ENCODE measurements around the gene CCDC184.
"Not testable (repeated sequence)": the region's sequence is repeated elsewhere in the genome, so short reads cannot be mapped to it uniquely, and the experiment has no call there.

The CCDC184 gene

DNA sequence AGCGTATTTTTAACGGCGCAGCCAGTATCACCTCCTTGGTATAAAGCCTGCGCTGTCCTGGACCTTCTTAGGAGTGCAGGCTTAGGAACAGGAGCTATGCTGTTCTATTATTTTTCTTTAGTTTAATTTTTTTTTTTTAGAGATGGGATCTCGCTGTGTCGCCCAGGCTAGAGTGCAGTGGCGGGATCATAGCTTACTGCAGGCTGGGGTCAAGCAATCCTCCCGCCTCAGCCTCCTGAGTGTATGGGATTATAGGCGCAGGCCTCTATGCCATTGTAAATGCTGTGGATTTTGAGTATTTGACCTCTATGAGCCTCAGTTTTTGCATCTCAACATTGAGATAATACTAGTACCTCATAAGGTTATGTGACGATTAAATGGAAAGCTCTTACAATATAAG lies 15.5 kb downstream of the CCDC184 start:
- Histone ChIP-seq H3K9me3 (peaks cover 3% of the 10 kb centered on the region), H3K4me3 (ENCODE audit: low read depth in 1 of 2, low read length in 1 of 2) (peak overlapping the region; percentile 75 to 78), H3K4me1 (ENCODE audit: control insufficient read depth in 1 of 2, insufficient read depth in 1 of 2, low read depth in 1 of 2, low read length in 1 of 2) (peaks cover 30% of the 10 kb centered on the region in 2 experiments), H3K27me3 (peaks cover 26% of the 10 kb centered on the region), H3K36me3 (no peaks in the 10 kb centered on the region), H3K27ac (peak overlapping the region; percentile 87)
- TF ChIP-seq CTCF (IDR thresholded peaks at IDR 0.05): no peak

DNA sequence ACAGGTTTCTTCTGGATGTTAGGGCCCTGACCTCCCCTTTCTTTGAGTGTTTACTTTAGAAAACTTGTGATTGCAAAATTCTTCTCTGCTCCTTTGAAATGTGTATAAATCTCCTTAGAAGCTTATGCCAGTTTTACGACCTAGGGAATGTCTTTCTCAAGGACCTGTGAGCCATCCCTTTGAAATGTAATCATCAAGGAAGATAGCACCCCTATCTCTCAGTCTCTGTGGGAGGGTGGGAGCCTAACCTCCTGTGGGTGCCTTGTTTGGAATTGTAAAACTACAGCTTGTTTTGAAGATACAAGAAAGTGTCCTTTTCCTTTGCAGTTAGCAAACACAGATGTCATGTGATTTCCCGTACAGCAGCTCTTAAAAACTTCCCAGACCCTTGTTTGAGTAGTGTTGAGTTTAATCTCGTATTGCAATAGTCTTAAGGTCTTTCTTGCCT lies 16.4 kb downstream of the CCDC184 start:
- no peak for TF ChIP-seq CTCF (IDR thresholded peaks at IDR 0.05)
- Histone ChIP-seq H3K9me3 (peaks cover 3% of the 10 kb centered on the region), H3K36me3 (no peaks in the 10 kb centered on the region), H3K4me1 (ENCODE audit: control insufficient read depth in 1 of 2, insufficient read depth in 1 of 2, low read depth in 1 of 2, low read length in 1 of 2) (peaks cover 30% of the 10 kb centered on the region in 2 experiments), H3K4me3 (ENCODE audit: low read depth in 1 of 2, low read length in 1 of 2) (no peak overlapping the region), H3K27me3 (peaks cover 18% of the 10 kb centered on the region), H3K27ac (no peak overlapping the region)

GRCh38 chr12:48201091-48201490 lies 17.6 kb downstream of the CCDC184 start:
- H3K36me3 ChIP-seq: no peaks in the 10 kb centered on the region
- no peak overlapping the region for H3K27ac ChIP-seq
- H3K9me3 ChIP-seq: peaks cover 3% of the 10 kb centered on the region
- H3K27me3 ChIP-seq: peaks cover 5% of the 10 kb centered on the region
- H3K4me1 ChIP-seq (ENCODE audit: control insufficient read depth in 1 of 2, insufficient read depth in 1 of 2, low read depth in 1 of 2, low read length in 1 of 2): peaks cover 30% of the 10 kb centered on the region in 2 experiments
- TF ChIP-seq CTCF (IDR thresholded peaks at IDR 0.05): no peak
- H3K4me3 ChIP-seq (ENCODE audit: low read depth in 1 of 2, low read length in 1 of 2): no peak overlapping the region

DNA sequence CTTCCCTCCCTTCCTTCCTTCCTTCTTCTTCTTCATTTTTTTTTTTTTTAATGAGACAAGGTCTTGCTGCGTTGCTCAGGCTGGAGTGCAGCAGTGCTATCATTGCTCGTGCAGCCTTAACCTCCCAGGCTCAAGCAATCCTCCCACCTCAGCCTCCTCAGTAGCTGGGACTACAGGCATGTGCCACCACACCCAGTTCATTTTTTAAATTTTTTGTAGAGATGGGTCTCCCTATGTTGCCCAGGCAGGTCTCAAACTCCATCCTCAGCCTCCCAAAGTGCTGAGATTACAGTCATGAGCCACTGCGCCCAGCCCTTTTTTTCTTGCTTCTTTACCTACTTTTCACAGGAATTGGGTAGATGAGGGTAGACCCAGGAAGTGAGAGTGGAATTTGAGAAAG lies 18.1 kb downstream of the CCDC184 start:
- Histone ChIP-seq H3K27me3 (peaks cover 3% of the 10 kb centered on the region), H3K9me3 (peaks cover 7% of the 10 kb centered on the region), H3K4me3 (ENCODE audit: low read depth in 1 of 2, low read length in 1 of 2) (no peak overlapping the region), H3K36me3 (no peaks in the 10 kb centered on the region), H3K4me1 (ENCODE audit: control insufficient read depth in 1 of 2, insufficient read depth in 1 of 2, low read depth in 1 of 2, low read length in 1 of 2) (peaks cover 30% of the 10 kb centered on the region in 2 experiments), H3K27ac (no peak overlapping the region)
- TF ChIP-seq CTCF (IDR thresholded peaks at IDR 0.05): no peak

GRCh38 chr12:48202766-48203165 lies 19.3 kb downstream of the CCDC184 start:
- no peak for TF ChIP-seq CTCF (IDR thresholded peaks at IDR 0.05)
- Histone ChIP-seq H3K36me3 (no peaks in the 10 kb centered on the region), H3K27me3 (no peaks in the 10 kb centered on the region)

GRCh38 chr12:48203192-48203591 lies 19.7 kb downstream of the CCDC184 start, which contains the start of gene OR10AD1:
TSS of gene OR10AD1 (minus strand) at chr12:48203292. CDS start at chr12:48203292, 0 bp downstream.
- no peak for TF ChIP-seq CTCF (IDR thresholded peaks at IDR 0.05)
- no peak within 1 kb of the TSS for H3K27ac ChIP-seq
- peaks cover 9% of the 10 kb centered on the region for H3K9me3 ChIP-seq
- no peaks in the 10 kb centered on the region for H3K27me3 ChIP-seq
- no peak within 1 kb of the TSS for H3K4me3 ChIP-seq (ENCODE audit: low read depth in 1 of 2, low read length in 1 of 2)
- peaks cover 18 to 20% of the 10 kb centered on the region in 2 experiments for H3K4me1 ChIP-seq (ENCODE audit: control insufficient read depth in 1 of 2, insufficient read depth in 1 of 2, low read depth in 1 of 2, low read length in 1 of 2)
- no peaks in the 10 kb centered on the region for H3K36me3 ChIP-seq

More at GRCh38 chr12:48202766-48203165, 19.3 kb downstream of the CCDC184 start:
- Histone ChIP-seq H3K27ac (no peak overlapping the region), H3K9me3 (peaks cover 9% of the 10 kb centered on the region), H3K4me1 (ENCODE audit: control insufficient read depth in 1 of 2, insufficient read depth in 1 of 2, low read depth in 1 of 2, low read length in 1 of 2) (peaks cover 22% of the 10 kb centered on the region in 2 experiments), H3K4me3 (ENCODE audit: low read depth in 1 of 2, low read length in 1 of 2) (no peak overlapping the region)

GRCh38 chr12:48209495-48209894 lies 26.1 kb downstream of the CCDC184 start:
- not testable (repeated sequence) for H3K4me1 ChIP-seq (ENCODE audit: control insufficient read depth in 1 of 2, insufficient read depth in 1 of 2, low read depth in 1 of 2, low read length in 1 of 2); H3K27ac ChIP-seq

More at GRCh38 chr12:48209495-48209894, 26.1 kb downstream of the CCDC184 start:
- H3K9me3 ChIP-seq; H3K36me3 ChIP-seq; H3K27me3 ChIP-seq; H3K4me3 ChIP-seq (ENCODE audit: low read depth in 1 of 2, low read length in 1 of 2): not testable (repeated sequence)

Measured in neutrophil (primary cell).